T-helper 2 cell (primary cell): ENCODE measurements around the gene MADD.

ENCODE experiments used
- DNase-seq, 5 experiments: peaks; one replicate each; pipeline versions ENCODE4 v3.0.0 to v3.0.0-alpha.2; 2012 to 2022

Gene MADD

DNA sequence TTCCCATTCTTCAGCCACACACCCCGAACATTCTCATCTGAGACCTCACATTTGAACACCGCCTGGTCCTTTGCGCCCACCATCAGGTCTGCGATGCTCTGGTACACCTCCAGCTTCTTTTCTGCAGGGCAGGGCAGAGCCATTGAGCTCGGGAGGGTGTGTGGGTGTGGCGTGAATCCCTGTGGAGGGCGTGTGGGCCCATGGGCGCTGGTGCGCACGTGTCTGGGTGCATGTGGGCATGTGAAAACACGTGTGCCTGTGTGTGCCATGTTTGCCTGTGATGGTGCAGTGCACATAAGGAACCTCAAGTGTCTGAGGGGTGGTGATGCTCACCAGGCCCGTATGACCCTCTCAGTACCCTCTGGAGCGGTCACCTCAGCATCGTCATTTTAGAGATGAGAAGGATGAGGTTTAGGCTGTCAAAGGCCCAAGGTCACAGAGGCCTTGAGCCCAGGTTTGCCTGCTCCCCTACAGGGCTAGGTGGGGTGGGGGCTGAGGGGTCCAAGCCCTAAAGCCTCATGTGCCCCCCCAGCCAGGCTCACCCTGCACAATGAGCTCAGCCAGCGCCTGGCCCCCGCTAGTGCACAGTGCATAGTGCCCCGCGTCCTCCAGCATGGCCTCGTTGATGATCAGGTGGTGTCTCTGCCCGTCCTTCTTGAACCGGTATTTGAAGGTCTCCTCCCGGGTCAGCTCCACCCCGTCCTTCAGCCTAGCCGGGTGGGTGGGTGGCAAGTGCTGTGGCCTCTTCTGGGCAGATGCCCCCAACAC lies 72.3 kb downstream of the MADD start:
- no peak for DNase-seq

DNA sequence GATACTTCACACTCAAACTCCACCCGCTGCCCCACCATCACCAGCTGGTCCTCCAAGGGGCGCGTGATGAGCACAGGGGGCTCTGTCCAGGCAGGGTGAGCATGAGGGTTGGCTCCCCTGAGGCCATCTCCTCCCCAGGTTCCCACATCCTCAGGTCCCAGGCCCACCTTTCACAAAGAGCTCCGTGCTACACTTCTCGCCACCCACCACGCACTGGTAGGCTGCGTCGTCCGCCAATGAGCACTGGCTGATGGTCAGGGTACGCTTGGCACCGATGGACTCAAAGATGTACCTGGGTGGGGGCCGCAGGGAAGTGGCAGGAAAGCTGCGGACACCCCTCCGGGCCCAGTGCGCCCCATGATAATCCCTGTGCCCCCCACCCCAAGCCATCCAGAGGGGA lies 72.9 kb downstream of the MADD start:
- no peak for DNase-seq

DNA sequence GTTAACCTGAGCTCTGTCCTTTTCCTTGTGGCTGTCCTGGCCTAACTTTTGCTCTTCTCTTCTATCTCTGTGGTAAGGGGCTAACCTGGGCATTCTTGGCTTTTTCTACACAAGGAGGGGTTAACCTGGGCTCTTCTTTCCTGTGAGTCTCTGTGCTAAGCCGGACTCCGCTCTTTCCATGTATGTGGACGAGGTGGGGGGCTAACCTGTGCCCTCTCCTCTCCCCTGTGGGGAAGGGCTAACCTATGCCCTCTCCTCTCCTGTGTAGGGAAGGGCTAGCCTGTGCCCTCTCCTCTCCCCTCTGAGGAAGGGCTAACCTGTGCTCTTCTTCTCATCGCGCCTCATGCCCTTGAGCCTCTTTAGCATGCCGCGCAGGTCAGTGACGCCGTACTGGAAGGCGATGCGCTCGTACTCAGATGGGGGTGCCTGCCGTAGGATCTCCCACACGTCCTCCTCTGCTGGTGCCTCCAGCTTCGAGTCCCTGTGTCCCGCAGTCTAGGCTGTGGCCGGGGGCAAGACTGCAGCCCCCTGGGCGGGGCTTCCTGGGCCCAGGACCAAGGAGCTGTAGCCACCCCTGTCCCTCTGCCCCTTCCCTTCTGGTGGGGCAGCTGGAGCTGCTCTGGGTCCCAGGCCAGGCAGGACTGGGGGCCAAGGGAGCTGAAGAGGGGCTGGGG lies 76.1 kb downstream of the MADD start:
- DNase-seq, result no peak

DNA sequence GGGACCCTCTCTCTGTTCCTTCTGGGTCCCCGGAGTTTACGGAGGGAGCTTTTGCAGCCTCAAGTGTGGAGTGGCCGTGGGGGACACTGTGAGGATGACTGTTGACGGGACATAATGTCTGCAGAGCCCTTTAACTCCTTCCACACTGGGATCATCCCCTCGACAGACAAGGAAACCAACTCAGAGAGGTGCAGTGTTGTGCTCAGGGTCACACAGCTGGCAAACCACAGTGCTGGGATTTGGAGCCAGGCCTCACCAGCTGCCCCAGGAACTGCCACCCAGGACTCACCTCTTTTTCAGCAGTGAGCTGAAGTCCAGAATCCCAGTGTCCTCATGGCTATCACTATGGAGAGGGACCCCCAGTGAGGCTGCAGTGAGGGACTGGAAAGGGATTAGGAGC lies 77.2 kb downstream of the MADD start:
- no peak for DNase-seq

DNA sequence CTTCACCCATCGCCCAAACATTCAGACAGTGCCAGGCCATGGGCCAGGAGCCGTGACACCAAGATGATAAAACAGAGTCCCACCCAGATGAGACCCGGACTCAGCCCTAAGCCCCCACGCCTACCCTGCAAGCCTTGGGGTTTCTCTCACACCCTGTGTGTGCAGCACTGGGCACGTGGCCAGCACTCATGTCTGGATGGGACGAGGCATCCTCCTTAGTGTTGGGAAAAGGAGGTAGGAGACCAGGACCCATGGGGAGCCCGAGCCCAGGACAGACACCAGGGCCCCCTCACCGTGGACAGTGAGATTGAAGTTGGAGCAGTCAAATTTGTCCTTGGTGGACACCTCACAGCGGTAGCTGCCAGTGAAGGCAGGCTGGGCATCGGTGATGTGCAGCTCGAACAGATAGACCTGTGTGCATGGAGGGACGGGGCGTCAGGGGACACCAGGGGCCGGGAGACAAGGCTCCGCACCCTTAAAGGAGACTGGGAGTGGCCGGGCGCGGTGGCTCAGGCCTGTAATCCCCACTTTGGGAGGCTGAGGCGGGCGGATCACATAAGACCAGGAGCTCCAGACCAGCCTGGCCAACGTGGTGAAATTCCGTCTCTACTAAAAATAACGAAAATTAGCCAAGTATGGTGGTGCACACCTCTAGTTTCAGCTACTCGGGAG lies 78.3 kb downstream of the MADD start:
- DNase-seq, result no peak

DNA sequence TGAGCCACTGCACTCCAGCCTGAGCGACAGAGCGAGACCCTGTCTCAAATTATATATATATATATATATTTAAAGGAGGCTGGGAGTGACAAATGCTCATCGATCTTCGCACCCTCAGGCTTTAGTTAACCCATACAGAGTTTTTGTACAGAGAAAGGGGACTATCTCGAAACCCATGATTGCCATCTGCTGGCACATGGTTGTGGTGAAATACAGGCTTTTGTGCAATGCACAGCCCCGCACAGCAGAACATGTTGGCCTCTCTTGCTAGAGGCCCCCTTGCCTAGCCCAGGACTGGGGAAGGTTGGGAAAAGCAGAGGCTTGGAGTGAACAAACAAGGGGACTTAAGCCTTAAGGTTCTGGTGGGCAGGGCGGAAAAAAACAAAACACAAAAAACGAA lies 78.9 kb downstream of the MADD start:
- peak in 1 of 5 experiments; percentile 35 for DNase-seq

DNA sequence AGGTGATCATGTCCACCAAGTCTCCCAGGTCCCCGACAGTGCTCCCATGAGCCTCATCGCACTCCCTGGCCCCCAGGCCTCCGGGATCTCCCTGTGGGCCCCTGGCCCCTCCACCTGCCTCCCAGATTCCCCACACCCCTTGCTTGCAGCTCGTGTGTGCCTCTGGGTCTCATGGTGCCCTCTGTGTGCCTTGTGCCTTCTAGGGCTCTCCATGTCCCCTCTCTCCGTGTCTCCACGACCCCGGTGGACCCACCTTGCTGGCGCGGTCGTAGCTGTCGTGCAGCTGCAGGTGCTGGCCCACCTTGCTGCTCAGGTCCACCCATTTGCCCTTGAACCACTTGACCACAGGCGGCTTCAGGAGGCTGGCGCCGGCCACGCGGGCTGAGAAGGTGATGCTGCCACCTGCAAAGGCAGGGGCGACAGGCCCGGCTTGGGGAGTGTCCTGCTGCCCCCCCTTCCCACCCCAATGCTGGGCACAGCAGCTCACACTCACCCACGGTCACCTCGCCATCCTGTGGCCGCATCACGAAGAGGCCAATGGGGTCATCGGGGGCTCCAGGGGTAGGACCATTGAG lies 79.7 kb downstream of the MADD start:
- no peak for DNase-seq

DNA sequence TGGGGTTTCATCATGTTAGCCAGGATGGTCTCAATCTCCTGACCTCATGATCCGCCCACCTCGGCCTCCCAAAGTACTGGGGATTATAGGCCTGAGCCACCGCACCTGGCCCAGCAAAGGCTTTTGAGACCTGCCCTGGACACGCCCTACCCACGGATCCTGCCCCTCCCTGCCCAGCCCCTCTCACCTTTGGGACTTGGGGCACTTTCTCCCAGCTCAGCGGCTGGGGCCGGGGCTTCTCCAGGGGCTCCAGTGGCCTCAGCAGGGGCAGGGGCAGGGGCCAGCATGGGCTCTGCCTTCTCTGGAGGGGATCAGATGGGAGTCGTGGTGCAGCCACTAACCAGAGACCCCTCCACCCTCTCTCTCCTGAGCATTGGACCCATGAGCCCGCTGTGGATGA lies 80.4 kb downstream of the MADD start:
- no peak for DNase-seq

DNA sequence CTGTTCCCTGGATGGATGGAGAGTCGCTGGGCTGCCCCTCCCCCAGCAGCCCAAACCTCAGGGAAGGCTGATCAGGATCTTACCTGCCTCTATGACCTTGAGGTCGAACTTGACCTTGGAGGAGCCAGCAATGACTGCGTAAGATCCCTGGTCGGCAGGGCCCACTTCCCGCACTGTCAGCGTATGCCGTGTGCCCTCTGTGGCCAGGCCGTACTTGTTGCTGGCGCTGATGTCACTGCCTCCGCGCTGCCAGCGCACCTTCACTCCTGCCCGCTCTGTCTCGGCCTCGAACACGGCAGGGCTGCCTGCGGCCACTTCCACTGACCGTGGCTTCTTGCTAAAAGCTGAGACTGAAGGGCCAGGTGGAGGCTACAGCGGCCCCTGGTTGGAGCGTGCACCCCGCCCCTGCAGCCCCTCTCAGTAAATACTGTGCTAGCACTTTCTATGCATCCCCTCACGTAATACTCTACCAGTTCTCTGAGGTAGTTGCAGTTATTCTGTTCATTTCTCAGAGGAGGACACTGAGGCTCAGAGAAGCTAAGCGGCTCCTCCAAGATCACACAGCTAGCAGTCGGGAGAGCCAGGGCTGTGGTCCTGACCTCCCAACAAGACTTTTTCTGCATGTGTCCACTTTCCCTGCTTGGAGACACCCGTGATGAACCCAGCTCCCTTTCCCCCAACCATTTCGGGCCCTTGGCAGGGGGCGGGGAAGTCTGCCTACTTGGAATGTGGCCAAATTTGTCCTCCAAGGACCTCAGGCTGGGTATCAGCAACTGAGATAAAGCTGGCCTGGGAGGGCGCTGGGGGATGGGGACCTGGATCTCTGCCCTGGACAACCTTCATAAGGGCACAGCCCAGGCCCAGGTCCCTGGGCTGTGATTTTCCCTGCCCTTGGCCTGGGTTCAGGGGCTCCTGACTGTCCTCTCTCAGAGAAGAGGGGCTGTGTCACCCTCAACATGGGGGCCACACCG lies 81.5 kb downstream of the MADD start:
- DNase-seq, result no peak

DNA sequence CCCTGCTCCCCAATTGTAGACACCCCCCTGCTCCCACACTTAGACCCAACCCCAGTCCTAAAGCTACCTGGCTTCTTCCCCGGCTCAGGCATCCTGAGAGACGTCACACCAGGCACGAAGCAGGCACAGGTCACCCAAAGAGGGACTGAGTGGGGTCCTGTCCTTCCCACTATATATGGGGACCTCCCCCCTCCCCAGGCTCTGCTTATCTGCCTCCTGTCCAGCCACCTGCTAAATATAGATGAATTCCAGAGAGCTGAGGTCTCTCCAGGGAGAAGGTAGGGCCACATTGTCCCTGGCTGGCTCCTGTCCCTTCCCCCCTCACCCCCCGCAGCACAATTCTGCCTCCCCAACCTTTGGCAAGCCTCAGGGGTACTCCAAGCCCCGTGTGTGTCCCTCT lies 82.6 kb downstream of the MADD start, which contains the start of gene MYBPC3:
MYBPC3 (minus strand) TSS at position 147 of the 400 bp plus-strand sequence; CDS start at position 92, 55 bp downstream.
- DNase-seq, result no peak

DNA sequence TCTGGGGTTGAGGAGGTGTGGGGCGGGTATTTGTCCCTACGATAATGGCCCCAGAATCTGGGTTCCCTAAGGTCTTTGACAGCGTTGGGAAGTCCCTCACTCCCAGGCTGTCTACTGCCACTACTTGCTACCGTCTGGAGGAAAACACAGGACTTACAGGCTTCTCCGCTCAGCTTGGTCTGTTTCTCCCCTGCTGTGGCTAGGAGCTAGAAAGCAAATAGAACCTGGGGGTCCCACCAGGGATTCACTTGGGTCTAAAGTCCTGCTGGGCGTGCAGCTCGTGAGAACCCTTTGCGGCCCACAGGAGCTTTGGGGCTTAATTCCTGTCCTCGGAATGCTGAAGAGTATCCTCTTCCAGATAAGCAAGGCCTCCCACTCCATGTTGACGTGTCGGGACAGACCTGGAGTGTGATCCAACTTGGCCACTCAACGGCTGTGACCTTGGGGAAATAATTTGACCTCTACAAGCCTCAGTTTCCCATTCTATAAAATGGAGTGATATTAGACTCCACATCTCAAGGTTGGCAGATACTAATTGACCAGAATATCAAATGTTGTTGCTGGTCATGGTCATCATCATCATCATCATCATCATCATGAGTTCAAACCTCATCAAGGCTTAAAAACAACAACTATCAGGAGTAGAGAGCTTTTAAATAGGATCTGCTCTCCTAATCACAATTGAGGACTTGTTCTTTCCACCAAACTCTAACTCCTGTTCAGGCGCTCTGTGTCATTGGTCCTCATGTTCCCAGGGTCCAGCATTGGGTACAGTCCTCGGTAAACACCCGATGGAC lies 84.2 kb downstream of the MADD start:
- no peak for DNase-seq

DNA sequence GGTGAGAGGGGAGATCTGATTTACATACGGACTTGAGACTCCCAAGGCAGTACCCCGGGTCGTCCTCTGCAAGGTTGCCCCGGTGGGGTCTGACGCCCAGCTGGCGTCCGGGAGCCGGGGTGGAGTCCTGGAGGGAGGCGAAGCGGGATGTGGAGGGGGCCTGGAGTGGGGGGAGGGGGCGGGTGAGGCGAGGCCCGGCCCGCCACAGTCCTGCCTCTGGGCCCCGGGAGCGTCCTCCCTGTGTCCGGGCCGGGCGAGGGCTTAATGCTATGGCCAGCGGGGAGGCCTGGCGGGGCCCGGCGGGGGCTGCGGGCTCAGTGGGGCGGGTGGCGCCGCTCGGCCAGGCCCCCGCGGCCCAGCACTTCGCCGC lies 85.0 kb downstream of the MADD start:
- no peak for DNase-seq

DNA sequence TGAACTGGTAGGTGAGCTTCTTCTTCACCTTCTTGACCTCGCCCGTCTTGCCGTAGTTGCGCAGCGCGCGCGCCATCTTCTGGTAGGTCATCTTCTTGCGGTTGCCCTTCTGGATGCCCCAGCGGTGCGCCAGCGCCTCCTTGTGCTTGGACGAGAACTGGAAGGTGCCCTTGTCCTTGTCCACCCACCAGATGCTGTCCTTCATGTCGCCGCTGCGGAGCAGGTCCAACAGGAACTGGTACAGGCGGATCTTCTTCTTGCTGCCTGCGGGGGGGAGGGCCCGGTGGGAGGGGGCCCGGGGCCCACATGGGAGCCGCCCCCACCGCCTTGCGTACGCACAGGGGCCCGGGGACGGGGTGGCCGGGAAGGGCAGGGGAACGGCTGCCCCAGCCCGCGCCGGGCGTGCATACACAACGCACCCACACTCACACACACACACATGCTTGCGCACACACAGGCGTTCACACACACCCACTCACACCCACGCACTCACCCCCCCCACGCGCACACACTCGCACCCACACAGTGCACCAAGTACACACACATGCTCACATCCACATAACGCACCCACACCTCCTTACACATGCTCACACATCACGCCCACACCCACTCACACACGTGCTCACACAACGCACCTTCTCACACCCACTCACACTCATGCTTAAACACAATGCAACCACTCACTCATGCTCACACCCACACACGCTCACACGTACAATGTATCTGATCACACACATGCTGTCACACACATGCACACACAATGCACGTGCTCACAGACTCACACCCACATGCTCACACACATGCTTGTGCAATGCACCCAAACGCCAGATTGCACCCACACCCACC lies 85.6 kb downstream of the MADD start:
- peak in 1 of 5 experiments; percentile 27 for DNase-seq

DNA sequence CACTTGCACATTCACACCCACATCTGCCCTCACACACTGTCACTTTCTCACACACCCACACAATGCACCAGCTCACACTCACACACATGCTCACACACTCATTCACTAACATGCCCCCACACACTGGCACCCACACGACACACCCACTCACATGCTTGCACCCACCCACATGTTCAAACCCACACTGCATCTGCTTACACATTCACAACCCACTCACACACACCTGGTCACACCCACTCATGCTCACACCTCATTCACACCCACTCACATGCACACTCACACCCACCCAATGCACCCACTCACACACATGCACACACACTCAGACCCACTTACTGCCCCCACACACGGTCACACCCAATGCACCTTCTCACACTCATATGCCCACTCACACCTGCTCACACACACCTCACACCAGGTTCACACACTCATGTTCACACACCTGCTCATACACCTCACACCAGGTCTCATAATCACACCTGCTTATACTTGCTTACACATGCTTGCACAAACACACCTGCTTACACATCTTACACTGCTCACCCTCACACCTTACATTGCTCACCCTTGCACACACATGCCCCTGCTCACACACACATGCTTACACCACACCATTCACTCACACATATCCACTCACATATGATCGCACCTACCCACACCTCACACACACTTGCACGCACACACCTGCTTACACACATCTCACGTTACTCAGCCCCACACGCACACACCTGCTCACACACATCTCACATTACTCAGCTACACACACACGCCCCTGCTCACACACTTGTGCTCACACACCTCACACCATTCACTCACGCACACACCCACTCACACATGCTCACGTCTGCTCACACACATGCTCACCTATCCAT lies 86.4 kb downstream of the MADD start:
- no peak for DNase-seq

DNA sequence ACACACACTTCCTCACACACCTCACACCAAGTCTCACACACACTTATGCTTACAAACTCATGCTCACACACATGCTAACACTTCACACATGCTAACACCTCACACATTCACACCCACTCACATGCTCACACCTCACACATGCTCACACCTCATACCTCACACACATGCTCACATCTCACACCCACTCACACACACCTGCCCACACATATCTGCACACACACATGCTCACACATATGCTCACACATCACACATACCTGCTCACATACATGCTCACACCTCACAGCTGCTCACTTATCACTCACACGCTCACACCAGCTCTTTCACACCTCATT lies 87.0 kb downstream of the MADD start:
- DNase-seq, result no peak

DNA sequence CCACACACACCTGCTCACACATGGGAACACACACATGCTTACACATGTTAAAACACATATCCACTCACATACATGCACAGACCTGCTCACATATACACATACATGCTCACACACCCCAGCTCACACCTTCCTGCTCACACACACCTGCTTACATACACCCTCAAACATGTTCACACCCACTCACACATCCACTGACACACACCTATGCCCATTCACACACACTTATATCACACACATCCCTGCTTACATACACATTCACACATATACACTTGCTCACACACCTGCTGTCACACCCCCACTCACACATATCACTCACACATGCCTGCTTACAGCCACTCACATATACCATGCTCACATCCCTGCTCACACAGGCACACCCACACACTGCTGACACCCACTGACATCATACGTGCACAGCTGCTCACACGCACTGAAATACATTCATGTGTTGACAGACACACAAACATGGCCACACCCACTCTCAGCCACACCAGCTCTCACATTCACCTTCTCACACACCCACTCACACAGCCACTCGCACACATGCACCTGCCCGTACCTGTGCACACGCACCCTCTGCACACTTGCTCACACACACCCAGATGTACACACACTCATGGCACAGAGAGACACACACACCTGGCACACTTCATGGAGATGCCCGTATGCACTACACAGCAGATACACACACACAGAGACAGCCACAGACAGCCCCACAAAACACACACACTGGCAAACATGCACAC lies 88.2 kb downstream of the MADD start:
- no peak for DNase-seq

DNA sequence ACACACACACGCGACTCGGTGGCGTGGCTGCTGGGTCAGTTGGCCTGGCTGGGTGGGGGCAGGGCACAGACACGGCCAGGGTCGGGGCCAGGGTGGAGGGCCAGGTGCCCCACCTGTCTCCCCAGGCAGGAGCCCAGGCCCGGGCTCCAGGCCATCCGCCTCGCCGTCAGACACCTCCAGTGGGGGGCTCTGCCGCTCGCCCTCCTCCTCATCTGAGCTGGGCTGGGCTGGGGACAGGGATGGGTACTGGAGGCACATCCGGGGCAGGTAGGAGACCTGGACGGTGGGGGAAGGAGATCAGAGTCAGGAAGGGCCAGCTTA lies 88.8 kb downstream of the MADD start:
- no peak for DNase-seq

DNA sequence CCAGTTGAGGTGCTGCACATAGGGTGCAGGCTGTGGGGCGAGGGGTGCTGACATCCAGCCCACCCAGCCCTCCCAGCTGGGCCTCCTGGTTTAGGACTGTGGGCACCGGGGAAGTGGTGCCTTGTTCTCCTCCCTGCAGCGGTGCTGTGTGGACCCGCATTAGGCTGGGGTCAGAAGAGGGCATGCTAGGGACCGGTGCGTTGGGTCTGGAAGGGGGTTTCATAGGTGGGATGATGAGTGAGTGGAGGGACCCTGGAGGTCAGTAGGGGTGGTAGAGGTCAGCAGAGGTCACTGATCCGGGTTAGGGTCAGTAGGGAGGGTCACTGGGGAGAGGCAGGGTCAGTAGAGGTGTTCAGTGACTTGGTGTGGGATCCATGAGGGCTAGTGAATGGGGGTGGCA lies 89.2 kb downstream of the MADD start:
- no peak for DNase-seq

DNA sequence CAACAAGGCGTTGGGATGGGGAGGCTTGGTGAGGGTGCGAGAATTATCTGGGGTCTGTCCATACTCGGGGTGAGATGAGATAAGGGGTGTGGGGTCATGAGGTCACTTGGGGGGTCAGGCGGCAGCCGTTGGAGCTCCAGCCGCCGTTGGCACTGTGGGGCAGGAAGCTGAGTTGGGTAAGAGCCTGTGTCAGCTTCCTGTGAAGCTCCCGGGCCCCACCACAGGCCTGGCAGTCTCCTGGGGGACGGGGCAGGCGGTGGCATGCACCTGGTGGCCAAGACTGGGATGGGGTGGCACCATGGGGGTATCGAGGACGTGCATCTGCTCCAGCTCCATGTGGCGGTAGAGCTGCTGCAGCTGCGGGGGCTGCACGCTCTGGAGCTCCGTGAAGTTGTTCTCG lies 89.7 kb downstream of the MADD start:
- DNase-seq, result peak in 1 of 5 experiments; percentile 34
